ENCODE measurements around the gene PGM2L1.

DNA sequence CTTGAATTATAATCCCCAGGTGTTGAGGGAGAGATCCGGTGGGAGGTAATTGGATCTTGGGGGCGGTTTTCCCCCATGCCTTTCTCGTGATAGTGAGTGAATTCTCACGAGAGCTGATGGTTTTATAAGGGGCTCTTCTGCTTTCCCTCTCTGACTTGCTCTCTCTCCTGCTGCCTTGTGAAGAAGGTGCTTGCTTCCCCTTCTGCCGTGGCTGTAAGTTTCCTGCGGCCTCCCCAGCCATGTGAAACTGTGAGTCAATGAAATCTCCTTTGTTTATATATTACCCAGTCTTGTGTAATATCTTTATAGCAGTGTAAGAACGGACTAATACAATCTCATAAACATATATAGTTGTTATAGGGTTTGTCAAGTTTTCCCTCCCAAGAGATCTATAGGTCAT lies 36.3 kb upstream of the PGM2L1 start:
- TF ChIP-seq, protein P1, sequence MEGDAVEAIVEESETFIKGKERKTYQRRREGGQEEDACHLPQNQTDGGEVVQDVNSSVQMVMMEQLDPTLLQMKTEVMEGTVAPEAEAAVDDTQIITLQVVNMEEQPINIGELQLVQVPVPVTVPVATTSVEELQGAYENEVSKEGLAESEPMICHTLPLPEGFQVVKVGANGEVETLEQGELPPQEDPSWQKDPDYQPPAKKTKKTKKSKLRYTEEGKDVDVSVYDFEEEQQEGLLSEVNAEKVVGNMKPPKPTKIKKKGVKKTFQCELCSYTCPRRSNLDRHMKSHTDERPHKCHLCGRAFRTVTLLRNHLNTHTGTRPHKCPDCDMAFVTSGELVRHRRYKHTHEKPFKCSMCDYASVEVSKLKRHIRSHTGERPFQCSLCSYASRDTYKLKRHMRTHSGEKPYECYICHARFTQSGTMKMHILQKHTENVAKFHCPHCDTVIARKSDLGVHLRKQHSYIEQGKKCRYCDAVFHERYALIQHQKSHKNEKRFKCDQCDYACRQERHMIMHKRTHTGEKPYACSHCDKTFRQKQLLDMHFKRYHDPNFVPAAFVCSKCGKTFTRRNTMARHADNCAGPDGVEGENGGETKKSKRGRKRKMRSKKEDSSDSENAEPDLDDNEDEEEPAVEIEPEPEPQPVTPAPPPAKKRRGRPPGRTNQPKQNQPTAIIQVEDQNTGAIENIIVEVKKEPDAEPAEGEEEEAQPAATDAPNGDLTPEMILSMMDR (IDR thresholded peaks at IDR 0.05), result no peak
- no peak for TF ChIP-seq POLR2A (IDR thresholded peaks at IDR 0.05)

All from lower leg skin (tissue), 3 donors.